Measurements from ENCODE around the gene NEURL1. TPM values are rescaled to one million over a fixed set of nuclear protein-coding genes. Genes with fewer than 3 reads are reported as not detected.
"Not testable (repeated sequence)": the region's sequence is repeated elsewhere in the genome, so short reads cannot be mapped to it uniquely, and the experiment has no call there.

Gene NEURL1
- total RNA-seq, 1 donor = 0.27 TPM

DNA sequence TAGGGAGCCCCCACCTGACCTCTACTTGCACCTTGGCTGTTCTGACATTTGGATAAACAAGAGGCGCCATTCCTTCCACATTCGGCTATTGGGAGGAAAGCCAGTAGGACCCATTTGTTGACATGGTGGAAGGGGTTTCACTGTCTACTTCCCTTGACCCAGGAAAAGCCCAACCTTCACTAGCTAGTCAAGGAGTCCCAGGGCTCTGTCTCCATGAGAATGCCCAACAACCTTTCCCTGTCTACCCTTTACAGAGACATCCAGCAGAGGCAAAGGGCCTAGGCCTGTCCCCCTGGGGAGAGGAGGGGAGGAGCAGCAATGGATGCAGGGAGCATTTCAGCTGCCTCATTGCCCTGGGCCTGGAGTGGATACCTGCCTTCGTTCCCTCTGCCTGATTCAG is 136.1 kb downstream of the NEURL1 start:
- TF ChIP-seq, protein P1, sequence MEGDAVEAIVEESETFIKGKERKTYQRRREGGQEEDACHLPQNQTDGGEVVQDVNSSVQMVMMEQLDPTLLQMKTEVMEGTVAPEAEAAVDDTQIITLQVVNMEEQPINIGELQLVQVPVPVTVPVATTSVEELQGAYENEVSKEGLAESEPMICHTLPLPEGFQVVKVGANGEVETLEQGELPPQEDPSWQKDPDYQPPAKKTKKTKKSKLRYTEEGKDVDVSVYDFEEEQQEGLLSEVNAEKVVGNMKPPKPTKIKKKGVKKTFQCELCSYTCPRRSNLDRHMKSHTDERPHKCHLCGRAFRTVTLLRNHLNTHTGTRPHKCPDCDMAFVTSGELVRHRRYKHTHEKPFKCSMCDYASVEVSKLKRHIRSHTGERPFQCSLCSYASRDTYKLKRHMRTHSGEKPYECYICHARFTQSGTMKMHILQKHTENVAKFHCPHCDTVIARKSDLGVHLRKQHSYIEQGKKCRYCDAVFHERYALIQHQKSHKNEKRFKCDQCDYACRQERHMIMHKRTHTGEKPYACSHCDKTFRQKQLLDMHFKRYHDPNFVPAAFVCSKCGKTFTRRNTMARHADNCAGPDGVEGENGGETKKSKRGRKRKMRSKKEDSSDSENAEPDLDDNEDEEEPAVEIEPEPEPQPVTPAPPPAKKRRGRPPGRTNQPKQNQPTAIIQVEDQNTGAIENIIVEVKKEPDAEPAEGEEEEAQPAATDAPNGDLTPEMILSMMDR (IDR thresholded peaks at IDR 0.05; ENCODE audit: insufficient read depth, low read length) = no peak
- H3K4me3 ChIP-seq (ENCODE audit: low read depth, low read length) = no peak overlapping the region
- no peak for DNase-seq (ENCODE audit: low read depth)

DNA sequence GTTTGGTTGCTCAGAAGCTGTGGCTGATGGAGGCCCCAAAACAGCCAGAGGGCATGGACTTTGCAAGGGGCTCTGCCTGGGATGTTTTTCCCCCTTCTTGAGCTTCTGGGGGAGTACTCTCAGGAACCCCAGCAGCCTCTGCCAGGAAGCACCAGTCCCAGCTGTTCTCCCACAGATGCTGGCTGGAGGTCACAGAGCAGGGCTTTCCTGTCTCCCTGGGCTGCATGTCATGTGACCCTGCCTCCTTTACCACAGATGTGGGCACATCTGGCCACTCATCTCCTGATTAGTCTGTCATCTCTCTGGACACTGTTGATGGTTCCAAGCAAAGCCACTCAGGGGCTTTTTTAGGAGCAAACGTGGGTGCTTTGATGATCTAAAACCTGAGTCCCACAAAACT is 136.7 kb downstream of the NEURL1 start:
- no peak for DNase-seq (ENCODE audit: low read depth)
- no peak overlapping the region for H3K4me3 ChIP-seq (ENCODE audit: low read depth, low read length)
- TF ChIP-seq, protein P1 (IDR thresholded peaks at IDR 0.05; ENCODE audit: insufficient read depth, low read length) = no peak

DNA sequence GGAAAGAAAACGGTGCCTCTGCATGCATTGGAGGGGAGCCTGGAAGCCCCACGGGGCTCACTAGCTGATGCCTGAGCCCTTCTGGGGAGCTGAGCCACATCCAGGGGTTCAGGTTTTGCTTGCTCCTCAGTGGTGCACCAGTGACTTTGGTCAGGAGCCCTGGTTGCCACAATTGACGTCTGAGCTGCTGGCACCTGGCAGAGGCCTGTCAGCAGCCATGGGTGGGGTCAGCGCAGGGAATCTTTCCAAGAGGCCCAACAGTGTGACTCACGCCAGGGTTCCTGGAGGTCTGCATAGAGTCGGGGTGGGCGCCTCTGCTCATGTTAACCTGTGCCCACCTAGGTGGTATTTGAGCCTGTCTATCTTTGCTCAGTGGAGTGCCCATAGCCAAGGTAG is 138.7 kb downstream of the NEURL1 start:
- no peak overlapping the region for H3K4me3 ChIP-seq (ENCODE audit: low read depth, low read length)
- TF ChIP-seq, protein P1 (IDR thresholded peaks at IDR 0.05; ENCODE audit: insufficient read depth, low read length) = no peak
- DNase-seq (ENCODE audit: low read depth) = peak; percentile 54

GRCh38 chr10:103632871-103633270 is 139.4 kb downstream of the NEURL1 start:
- not testable (repeated sequence) for H3K4me3 ChIP-seq (ENCODE audit: low read depth, low read length); DNase-seq (ENCODE audit: low read depth)

DNA sequence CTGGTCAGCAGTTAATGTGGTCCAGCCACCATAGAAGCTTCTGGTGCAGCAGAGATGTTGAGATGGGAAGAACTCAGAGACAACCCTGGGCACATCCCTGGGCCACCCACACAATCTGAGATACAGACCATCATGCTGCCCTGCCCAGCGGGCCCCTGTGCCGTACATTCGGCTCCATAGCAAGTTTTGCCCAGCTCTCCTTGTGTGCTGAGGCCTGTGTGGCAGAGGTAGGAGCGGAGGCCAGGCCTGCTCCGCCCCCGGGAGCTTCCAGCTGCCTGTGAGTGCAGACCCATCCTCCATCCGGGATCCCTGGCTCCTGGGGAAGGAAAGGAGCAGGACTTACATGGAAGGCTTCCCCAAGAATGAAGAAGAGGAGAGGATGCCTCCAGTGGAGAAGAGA is 140.3 kb downstream of the NEURL1 start:
- H3K4me3 ChIP-seq (ENCODE audit: low read depth, low read length) = no peak overlapping the region
- DNase-seq (ENCODE audit: low read depth) = no peak
- TF ChIP-seq, protein P1 (IDR thresholded peaks at IDR 0.05; ENCODE audit: insufficient read depth, low read length) = no peak

GRCh38 chr10:103635580-103635979 is 142.1 kb downstream of the NEURL1 start:
- H3K4me3 ChIP-seq (ENCODE audit: low read depth, low read length) = no peak overlapping the region
- no peak for DNase-seq (ENCODE audit: low read depth)
- TF ChIP-seq, protein P1 (IDR thresholded peaks at IDR 0.05; ENCODE audit: insufficient read depth, low read length) = no peak

DNA sequence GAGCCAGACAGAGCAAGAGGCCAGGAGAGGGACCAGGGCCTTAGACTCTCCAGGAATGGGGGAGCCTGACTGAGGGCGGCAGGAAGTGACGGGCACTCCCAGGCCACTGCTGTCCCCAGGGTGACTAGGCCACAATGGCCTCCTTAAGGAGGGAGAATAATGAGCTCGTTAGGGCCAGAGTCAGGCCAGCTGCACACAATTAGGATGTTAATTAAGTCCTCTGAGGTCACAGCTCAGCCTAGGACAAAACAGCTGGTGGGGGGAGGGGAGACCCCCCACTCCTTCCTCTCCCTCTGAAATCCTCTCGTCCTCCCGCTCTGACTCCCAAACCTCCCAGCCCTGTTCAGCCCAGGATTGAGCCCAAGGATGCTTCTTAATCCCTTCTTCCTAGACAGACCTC is 143.0 kb downstream of the NEURL1 start:
- no peak for DNase-seq (ENCODE audit: low read depth)
- TF ChIP-seq, protein P1 (IDR thresholded peaks at IDR 0.05; ENCODE audit: insufficient read depth, low read length) = no peak
- no peak overlapping the region for H3K4me3 ChIP-seq (ENCODE audit: low read depth, low read length)

Data from fibroblast of the aortic adventitia (primary cell).